ENCODE results near the gene H2AZ2. TPM values are rescaled to one million over a fixed set of nuclear protein-coding genes. Genes with fewer than 3 reads are reported as not detected.
"Not testable (repeated sequence)": the region's sequence is repeated elsewhere in the genome, so short reads cannot be mapped to it uniquely, and the experiment has no call there.

H2AZ2 gene
- total RNA-seq, 1 donor, result 93.7 TPM

- H2AFZ ChIP-seq (ENCODE audit: low read length), result no peak overlapping the region
- no peak overlapping the region for H3K27ac ChIP-seq (ENCODE audit: low read depth, low read length)
These were observed 19.4 kb upstream of the H2AZ2 start for GRCh38 chr7:44867073-44867995.

GRCh38 chr7:44861949-44862348, 14.1 kb upstream of the H2AZ2 start:
- H3K27me3 ChIP-seq (ENCODE audit: insufficient read depth, low read length); H3K4me1 ChIP-seq (ENCODE audit: insufficient read depth, low read length); H3K36me3 ChIP-seq (ENCODE audit: insufficient read depth, low read length); H3K79me2 ChIP-seq (ENCODE audit: insufficient read depth, low read length); H3K4me3 ChIP-seq (ENCODE audit: insufficient read depth, low read length); H3K4me2 ChIP-seq (ENCODE audit: insufficient read depth, low read length); H3K27ac ChIP-seq (ENCODE audit: low read depth, low read length); H3K9me3 ChIP-seq (ENCODE audit: low read depth, low read length); DNase-seq (ENCODE audit: insufficient read length, low spot score, missing footprints); H2AFZ ChIP-seq (ENCODE audit: low read length); H4K20me1 ChIP-seq (ENCODE audit: insufficient read depth, low read length): not testable (repeated sequence)

More at GRCh38 chr7:44867073-44867995, 19.4 kb upstream of the H2AZ2 start:
- H3K27me3 ChIP-seq (ENCODE audit: insufficient read depth, low read length), result no peaks in the 10 kb centered on the region
- peaks cover 9% of the 10 kb centered on the region for H3K4me1 ChIP-seq (ENCODE audit: insufficient read depth, low read length)
- H4K20me1 ChIP-seq (ENCODE audit: insufficient read depth, low read length), result no peaks in the 10 kb centered on the region
- no peaks in the 10 kb centered on the region for H3K9me3 ChIP-seq (ENCODE audit: low read depth, low read length)
- no peak for TF ChIP-seq CTCF (IDR thresholded peaks at IDR 0.05; ENCODE audit: extremely low read depth, low read depth, low read length)
- H3K4me2 ChIP-seq (ENCODE audit: insufficient read depth, low read length), result peak overlapping the region; percentile 1
- H3K79me2 ChIP-seq (ENCODE audit: insufficient read depth, low read length), result no peaks in the 10 kb centered on the region
- H3K36me3 ChIP-seq (ENCODE audit: insufficient read depth, low read length), result no peaks in the 10 kb centered on the region
- peak; percentile 93 for DNase-seq (ENCODE audit: insufficient read length, low spot score, missing footprints)
- no peak overlapping the region for H3K4me3 ChIP-seq (ENCODE audit: insufficient read depth, low read length)

- no peak for DNase-seq (ENCODE audit: insufficient read length, low spot score, missing footprints)
- Histone ChIP-seq H4K20me1 (ENCODE audit: insufficient read depth, low read length) (no peaks in the 10 kb centered on the region), H3K9me3 (ENCODE audit: low read depth, low read length) (no peaks in the 10 kb centered on the region)
These were observed 10.3 kb upstream of the H2AZ2 start for GRCh38 chr7:44858161-44858560.

GRCh38 chr7:44854644-44855364, 6.9 kb upstream of the H2AZ2 start:
- H3K79me2 ChIP-seq (ENCODE audit: insufficient read depth, low read length), result no peaks in the 10 kb centered on the region
- no peaks in the 10 kb centered on the region for H3K27me3 ChIP-seq (ENCODE audit: insufficient read depth, low read length)
- no peaks in the 10 kb centered on the region for H3K9me3 ChIP-seq (ENCODE audit: low read depth, low read length)
- H3K4me3 ChIP-seq (ENCODE audit: insufficient read depth, low read length), result no peak overlapping the region
- no peak for DNase-seq (ENCODE audit: insufficient read length, low spot score, missing footprints)
- no peak overlapping the region for H3K27ac ChIP-seq (ENCODE audit: low read depth, low read length)
- no peak for TF ChIP-seq CTCF (IDR thresholded peaks at IDR 0.05; ENCODE audit: extremely low read depth, low read depth, low read length)
- peaks cover 19% of the 10 kb centered on the region for H3K4me1 ChIP-seq (ENCODE audit: insufficient read depth, low read length)
- no peak overlapping the region for H3K4me2 ChIP-seq (ENCODE audit: insufficient read depth, low read length)
- no peaks in the 10 kb centered on the region for H3K36me3 ChIP-seq (ENCODE audit: insufficient read depth, low read length)
- no peak overlapping the region for H2AFZ ChIP-seq (ENCODE audit: low read length)
- no peaks in the 10 kb centered on the region for H4K20me1 ChIP-seq (ENCODE audit: insufficient read depth, low read length)

More at GRCh38 chr7:44858161-44858560, 10.3 kb upstream of the H2AZ2 start:
- Histone ChIP-seq H2AFZ (ENCODE audit: low read length) (no peak overlapping the region), H3K4me2 (ENCODE audit: insufficient read depth, low read length) (no peak overlapping the region), H3K36me3 (ENCODE audit: insufficient read depth, low read length) (no peaks in the 10 kb centered on the region), H3K27ac (ENCODE audit: low read depth, low read length) (no peak overlapping the region), H3K4me3 (ENCODE audit: insufficient read depth, low read length) (no peak overlapping the region), H3K27me3 (ENCODE audit: insufficient read depth, low read length) (no peaks in the 10 kb centered on the region), H3K79me2 (ENCODE audit: insufficient read depth, low read length) (no peaks in the 10 kb centered on the region), H3K4me1 (ENCODE audit: insufficient read depth, low read length) (peaks cover 13% of the 10 kb centered on the region)
- peak; percentile 20 for TF ChIP-seq CTCF (IDR thresholded peaks at IDR 0.05; ENCODE audit: extremely low read depth, low read depth, low read length)
